ENCODE data around the gene TMEM132E.
"Not testable (repeated sequence)": the region's sequence is repeated elsewhere in the genome, so short reads cannot be mapped to it uniquely, and the experiment has no call there.

Gene TMEM132E, protein sequence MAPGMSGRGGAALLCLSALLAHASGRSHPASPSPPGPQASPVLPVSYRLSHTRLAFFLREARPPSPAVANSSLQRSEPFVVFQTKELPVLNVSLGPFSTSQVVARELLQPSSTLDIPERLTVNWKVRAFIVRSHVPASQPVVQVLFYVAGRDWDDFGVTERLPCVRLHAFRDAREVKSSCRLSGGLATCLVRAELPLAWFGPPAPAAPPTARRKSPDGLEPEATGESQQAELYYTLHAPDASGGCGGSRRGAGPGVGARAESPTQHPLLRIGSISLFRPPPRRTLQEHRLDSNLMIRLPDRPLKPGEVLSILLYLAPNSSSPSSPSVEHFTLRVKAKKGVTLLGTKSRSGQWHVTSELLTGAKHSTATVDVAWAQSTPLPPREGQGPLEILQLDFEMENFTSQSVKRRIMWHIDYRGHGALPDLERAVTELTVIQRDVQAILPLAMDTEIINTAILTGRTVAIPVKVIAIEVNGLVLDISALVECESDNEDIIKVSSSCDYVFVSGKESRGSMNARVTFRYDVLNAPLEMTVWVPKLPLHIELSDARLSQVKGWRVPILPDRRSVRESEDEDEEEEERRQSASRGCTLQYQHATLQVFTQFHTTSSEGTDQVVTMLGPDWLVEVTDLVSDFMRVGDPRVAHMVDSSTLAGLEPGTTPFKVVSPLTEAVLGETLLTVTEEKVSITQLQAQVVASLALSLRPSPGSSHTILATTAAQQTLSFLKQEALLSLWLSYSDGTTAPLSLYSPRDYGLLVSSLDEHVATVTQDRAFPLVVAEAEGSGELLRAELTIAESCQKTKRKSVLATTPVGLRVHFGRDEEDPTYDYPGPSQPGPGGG (N-terminal part only)

DNA sequence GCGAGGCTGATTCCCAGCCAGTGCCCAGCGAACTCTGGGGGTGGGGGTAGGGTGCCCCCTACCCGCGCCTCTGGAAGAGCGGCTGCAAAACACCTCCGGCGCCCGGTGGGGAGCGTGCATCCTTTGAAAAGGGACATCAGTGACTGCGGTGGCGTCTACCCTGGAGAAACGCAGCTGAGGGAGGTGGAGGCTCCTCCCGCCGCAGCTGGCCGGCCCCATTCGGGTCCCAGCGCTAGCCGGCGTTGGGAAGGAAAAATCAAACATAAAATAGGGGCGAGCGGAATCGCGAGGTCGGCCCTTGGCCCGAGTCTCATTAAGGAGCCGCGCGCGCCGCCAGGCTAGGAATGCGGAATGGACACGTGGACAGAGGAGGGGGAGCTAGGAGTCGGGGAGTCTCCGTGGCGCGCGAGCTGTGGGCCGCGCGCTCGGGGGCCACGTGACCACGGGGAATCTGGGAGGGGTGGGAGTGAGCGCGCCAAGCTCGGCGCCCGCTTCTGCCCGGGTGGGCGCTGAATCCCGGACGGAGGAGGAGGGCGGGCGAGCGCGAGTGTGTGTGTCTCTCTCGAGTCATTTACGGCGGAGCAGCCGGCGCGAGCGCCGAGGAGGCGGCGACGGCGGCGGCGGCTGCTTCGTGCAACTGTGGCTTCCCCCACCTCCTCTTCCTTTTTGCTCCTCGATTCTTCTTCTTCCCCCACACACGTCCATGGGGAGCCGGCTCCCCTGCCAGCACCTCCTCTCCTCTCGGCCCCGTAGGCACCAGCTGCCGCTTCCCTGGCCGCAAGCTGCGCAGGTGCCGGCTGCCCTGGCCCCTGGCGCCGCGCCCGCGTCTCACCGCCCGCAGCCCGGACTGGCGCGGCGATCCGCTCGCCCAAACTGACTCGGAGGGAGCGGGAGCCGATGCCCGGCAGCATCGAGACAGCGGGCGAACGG is at the start of gene TMEM132E:
Gene TMEM132E, plus strand, starts transcription at position 566 of the 930 bp plus-strand sequence. CDS start 1,495 bp downstream, outside the sequence.
- FAIRE-seq = no peak

DNA sequence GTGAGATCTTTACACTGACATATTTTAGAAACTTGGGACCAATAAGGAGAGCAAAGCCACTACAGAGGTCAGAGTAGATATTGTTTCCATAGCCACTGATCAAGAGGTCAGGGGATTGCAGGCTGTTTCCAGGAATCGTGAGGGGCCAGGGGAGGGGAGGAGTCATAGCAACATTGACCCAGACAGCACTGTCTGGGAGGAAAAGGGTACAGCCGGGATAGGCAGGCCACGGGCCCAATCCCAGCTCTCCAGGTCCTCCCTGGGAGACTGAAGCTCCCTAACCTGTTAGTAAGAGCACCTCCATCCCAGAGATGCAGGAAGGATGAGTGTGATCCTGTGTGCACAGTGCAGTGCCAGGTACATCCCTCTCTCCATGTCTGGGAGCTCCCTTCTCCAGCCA is 48.5 kb upstream of the TMEM132E start:
- FAIRE-seq = no peak

DNA sequence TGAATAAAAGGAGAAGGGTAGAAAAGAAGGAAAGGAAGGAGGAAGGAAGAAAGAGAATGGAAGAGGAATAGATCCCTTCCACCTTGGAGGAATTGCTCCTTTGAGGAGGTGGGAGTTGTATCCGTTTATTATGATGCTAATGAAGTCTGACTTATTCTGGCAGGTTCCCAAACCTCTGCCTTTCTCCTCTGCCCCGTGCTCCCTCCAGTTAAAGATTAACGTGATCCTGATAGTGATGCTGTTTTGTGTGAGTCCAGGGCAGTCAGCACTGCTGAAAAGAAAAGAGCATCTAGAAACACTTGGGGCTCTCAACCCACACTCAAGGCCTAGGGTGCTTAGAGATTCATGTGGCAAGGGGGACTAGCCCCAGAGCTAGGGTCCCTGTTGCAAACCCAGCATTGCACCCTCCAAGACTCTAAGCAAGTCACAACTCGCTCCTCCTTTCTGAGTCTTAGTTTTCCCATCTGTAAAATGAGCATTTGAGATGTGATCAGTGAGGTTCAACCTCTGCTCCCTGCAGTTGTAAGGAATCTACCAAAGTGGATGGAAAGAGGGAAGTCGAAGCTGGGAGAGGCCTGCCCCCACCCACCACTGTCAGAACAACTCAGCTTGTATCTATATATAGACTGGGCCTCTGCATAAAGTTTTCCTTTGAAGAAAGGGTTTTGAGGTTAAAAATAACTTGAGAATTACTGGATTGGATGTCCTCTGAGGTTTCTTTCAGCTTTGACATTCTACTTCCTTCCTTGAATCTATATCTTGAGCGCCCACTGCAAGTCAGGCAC is 46.9 kb upstream of the TMEM132E start:
- FAIRE-seq = no peak

DNA sequence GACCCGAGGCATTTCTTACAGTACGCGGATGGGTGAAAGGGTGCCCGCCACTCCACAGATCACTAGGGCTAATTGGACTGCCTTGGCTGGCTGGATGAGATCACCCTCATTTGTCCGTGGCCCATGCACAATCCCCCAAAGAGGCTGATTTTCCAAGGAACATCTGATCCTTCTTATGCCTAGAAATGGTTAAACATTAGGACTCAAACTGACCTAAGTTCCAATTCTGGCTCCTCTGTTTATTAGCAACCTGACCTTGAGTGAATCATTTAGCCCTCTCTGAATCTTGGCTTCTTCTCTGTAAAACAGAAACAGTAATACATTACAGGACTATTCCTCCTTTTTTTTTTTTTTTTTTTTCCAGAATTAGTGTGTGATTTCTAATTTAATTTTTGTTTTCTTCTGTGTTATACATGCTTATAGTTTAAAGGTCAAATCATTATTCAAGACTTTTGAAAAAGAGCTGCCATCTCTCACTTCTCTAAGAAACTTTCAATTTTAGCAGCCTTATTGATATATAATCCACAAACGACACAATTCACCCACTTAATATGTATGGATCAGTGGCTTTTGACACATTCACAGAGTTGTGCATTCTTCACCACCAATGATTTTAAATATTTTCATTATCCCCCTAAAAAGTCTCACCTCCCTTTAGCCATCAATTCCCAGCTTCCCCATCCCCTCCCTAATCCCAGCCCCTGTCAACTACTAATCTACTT is 45.4 kb upstream of the TMEM132E start:
- FAIRE-seq = no peak

DNA sequence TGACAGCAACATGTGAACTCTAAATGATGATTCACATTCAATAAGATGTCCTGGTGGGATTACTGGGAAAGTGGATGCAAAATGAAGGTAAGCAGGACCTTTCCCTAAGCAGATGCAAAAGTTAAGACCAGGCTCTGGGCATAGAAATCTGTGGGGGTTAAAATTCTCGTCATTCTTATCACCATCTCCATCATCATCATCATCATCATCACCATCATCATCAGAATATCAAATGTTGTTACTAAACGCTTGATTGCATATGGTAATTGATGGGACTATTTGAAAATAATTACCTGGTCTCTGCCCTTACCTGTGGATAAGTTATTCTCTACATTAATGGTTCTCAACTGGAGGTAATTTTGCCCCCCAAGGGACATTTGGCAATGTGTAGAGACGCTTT is 41.9 kb upstream of the TMEM132E start:
- no peak for FAIRE-seq

DNA sequence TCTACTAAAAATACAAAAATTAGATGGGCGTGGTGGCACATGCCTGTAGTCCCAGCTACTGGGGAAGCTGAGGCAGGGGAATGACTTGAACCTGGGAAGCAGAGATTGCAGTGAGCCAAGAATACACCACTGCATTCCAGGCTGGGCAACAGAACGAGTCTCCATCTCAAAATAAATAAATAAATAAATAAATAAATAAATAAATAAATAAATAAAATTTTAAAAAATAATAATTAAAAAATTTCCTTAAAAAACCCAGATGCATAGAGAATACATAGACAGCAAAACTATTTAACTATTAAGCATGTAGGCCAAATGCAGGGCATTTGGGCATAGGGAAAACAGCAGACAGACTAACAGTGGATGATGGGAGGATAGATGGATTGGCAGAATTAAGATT is 40.8 kb upstream of the TMEM132E start:
- not testable (repeated sequence) for FAIRE-seq

DNA sequence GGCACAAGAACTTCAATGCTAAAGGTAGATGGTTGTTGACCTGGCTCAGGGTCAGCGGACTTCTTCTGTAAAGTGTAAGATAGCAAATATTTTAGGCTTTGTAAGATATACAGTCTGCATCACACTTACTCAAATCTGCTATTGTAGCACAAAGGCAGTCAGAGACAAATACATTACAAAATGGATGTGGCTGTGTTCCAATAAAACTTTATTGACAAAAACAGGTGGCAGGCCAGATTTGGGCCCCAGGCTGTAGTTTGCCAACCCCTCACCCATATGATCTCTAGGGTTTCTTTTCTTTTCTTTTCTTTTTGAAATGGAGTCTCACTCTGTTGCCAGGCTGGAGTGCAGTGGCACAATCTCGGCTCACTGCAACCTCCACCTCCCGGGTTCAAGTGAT is 39.5 kb upstream of the TMEM132E start:
- FAIRE-seq = no peak

DNA sequence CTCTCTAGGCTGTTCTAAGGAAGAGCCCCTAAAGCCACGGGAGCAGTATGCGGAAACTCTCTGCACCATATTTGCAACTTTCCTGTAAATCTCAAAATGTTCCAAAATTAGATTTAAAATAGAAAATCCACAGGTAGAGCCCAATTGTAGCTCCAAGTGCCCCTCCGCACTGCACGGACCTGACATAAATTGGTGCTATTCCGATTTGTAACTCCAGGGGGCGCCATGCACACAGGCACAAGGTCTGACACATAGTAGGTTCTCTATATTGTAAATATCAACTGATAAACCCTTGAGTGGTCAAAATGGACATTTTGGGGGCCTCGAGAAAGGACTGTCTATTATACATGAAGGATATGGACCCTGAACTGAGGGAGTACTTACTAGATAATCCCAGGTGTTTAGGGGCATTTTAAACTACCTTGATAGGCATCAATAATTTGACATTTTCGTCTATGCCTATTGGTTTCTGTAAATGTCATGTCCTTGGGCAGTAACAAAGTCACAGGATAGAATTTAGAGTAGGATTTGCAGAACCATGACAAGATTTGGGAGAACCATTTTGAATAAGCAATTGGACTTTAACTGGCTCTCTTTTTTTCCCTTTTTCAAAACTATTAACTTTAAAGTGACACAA is 36.6 kb upstream of the TMEM132E start:
- FAIRE-seq = no peak

DNA sequence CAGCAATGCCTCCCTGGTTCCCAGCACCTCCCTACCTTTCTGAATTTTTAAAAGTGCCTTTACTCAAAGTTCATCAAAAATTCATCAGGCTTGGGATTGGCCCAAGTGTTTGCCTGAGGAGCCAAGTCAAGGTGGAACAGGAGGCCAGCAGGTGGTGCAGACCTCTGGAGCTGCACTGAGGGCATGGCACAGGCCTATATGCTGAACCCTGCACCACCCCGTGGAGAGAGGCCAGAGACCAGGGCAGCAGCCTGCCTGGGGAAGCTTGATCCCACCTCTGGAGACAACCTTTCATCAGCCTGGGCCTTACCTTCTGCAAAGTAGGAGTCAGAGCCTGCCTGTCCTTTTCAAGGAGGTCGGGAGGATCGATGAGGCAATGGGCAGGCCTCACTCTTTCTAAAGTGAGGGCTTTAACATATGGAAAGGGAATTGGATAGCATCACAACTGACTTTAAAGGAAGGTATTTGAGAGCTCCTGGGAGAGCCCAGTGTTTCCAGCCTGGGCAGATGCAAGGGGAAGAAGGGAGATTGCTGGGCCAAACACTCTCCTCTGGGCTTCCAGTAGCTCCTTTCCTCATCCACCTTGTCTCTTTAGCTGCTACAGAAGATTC is 31.8 kb upstream of the TMEM132E start:
- FAIRE-seq = no peak

DNA sequence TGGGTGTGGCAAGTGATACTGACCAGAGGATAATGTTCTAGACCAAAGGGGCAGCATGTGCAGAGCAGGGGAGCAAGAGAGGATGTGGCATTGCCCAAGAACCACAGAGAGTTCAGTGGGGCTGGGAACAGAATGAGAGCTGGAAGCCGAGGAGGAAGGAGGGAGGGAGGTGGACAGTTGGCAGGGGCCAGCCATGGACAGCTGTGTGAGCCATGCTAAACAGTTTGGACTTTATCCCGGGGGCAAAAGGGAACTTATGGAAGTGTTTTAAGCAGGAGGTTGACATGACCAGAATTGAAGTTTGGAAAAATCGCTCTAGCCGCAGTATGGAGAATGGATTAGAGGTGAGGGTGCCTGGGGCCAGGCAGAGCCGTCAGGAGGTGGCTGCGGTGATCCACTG is 29.4 kb upstream of the TMEM132E start:
- FAIRE-seq = no peak

DNA sequence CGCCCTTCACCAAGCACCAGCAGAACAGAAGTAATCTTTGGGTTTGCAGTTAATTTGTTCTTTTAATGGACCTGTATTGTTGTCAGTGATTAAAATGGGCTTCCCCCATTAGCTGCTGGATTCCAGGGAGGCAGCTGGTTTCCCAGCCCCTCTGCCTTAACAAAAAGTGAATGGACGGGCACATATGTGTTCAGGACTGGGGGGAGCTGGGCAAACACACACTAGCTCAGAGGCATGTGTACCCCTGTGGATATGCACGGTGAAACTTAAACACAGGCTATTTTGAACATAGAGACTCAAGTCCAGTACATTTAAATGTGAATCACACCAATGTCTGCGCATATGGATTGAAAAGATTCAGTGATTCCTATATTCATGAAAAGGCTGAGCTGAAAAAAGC is 25.5 kb upstream of the TMEM132E start:
- FAIRE-seq = no peak

DNA sequence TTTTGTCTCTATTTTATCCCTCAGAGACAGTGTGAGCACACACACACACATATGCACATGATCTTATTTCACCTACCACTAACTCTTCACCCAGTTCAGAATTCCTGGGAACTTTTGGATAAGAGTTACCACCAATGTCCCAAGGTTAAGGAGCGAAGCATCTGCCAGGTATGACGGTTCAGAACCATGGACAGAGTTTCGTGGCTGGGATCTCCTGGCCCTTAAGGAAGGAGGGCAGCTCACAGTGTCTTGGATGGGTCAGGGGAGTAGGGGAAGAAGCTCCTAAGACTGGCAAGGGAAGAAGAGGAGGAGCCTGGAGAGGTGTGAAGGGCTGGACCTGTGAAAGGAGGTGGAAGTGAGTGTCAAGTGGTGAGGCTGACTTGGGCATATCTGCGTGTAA is 23.0 kb upstream of the TMEM132E start:
- FAIRE-seq = no peak

DNA sequence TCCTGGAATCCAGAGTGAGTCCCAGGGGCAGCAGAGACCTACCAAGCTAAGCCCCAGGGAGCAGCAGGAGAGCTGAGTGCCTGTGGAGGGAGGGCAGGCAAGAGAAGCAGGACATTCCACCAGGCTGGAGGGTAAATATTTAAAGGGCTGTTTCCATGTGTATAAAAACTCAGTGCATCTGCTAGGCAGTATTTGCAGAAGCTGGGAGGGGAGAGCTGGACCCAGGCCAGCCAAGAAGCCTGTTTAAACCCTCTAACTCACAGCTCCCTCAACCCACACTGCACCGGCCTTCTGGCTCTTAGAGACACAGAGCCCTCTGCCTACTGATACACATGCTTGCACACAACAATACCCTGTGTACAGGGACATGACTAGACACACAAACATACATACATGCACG is 22.5 kb upstream of the TMEM132E start:
- no peak for FAIRE-seq

DNA sequence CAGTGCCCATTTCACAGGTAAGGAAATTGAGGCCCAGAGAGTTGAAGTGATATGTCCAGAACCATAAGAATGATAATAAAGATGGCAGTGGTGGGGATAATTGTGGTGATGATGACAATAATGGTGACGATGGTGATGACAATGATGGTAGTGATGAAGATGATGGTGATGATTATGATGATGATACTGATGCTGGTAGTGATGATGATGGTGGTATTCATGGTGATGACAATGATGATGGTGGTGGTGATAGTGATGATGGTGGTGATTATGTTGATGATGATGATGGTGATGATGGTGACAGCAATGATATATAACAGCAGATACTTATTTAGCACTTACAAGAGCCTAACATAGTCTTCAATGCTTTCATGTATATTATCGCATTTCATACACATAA is 18.1 kb upstream of the TMEM132E start:
- no peak for FAIRE-seq

DNA sequence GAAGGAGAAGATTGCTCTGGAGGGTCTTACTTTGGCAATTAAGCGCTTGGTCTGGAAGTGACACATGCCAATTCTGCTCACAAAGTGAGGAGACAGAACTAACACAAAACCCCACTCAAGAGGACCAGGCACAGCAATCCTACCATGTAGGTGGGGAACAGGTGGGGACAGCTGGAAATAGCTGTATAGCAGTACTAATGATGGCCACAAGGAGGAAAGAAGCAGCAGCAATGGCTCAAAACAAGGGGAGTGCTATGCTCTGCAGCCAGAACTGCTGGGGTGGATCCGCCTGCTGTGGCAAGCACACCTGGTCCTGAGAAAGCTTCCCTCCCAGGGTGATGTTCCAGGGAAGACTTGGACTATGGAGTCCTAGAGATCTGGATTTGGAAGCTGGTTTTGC is 17.0 kb upstream of the TMEM132E start:
- no peak for FAIRE-seq

DNA sequence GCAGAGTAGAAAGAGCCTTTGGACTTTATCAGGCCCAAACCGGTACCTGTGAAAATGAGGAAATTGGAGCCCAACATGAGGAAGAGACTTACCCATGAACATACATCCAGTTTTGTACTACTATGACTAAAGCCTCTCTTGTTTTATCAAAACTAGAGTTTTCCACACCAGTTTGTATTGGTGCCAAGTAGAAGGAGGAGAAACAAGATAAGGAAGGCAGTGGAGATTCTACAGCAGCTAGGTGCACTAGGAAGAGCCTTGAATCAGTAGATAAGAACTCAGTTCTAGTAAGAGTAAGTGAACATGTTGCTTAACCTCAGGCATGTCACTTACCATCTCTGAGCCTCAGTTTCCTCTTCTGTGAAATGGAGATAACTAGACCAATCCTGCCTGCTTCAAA is 13.7 kb upstream of the TMEM132E start:
- FAIRE-seq = no peak

DNA sequence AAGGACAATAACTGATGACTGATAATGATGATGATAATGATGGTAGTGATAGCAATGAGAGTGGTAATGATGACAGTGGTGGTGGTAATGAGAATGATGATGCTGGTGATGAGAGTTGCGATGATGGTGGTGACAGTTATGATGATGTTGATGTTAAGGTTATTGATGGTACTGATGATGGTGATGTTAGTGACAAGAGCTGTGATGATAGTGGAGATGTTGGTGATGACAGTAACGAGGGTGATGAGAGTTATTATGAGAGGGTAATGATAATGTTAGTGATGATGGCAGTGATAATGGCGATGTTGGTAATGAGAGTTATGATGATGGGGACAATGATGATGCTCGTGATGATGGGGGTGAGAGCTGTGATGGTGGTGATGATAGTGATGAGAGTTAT is 13.2 kb upstream of the TMEM132E start:
- no peak for FAIRE-seq

DNA sequence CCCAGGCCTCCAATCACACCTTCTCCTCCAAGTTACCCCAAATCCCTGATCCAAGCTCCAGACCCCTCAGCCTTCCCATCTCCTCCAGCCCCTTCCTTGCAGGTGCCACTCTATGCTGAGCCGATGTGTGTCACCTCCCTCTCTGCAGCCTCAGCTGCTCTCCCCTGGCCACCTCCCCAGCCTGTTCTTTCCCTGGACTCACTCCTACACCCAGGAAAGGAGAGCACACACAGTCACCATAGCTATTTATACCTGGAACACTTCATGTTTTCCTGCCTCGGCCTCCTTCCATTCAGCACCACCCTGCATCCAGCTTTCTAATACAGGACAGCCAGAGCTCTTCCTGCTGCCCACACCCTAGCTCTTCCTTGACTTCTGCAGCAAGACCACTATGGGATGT is 12.5 kb upstream of the TMEM132E start:
- no peak for FAIRE-seq

DNA sequence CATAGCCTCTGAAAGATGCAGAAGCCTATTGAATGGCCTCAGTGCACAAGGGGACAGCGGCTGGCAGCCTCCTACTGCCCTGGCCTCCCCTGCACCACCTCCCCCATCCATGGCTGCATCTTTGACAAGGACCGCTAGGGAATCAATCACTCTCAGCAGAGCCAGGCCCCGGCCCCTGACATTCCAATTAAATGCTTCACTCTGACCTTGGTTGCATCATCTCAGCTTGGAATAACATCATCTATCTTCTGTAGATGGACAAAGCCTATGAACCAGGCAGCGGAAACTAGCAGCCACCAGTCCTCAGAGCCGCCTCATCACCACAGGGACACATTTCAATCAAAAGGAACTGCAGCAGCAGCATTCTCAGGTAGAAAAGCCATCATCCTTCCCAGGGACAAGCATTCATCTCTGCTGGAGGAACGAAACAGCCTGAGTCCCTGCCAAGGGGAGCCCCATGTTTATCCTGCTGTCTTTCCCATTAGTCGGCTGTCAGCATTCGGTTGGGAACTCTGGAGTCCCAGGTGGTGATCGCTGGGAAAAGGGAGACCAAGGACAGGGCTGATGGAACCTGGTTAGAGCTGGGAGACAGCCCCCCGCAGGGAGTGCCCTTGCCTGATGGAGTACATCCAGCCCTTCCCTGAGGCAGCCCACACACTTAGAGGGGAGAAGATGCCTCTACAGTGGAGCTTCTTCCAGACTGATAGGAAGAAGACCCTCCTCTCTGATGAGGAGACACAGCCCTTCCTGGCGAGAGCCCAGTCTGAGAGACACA is 11.5 kb upstream of the TMEM132E start:
- no peak for FAIRE-seq

DNA sequence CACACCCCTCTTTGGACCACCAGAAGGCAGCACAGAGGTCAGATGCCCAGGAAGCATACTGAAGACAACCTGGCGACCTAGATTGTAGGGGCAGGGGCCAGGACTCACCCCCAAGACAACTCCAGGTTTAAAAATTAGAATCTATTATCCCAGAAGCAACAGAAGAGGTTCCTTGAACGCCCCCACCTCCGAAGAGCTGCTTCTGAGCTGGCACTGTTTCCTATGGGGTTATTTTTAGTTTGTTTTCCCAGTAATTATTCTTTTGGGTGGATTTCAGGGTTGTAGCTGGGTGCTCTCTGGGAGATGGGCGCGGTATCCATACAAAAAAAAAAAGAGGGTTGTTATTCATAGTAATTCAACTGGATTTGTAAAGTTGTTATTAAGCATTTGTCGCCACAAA is 10.4 kb upstream of the TMEM132E start:
- no peak for FAIRE-seq

Measured in A204.1 (cell line).